Breast epithelium (tissue), 4 donors: Measurements from ENCODE around the gene TSSC4. TPM values are rescaled to one million over a fixed set of nuclear protein-coding genes. Genes with fewer than 3 reads are reported as not detected.
A peak's percentile ranks its signal among the peaks of the same experiment; 100 is the strongest.

Experiments
- DNase-seq, 2 donors: peaks; one replicate each; pipeline ENCODE4 v3.0.0-alpha.2; 2019; ENCODE audit warnings: low spot score in 2 of 2
- H3K27ac ChIP-seq, 2 donors: fragments of 200-600 bp; sonication (generic) in 1 of 2; one replicate each; pipeline ENCODE4 v1.5.1; 2016 to 2019; ENCODE audit warnings: mild to moderate bottlenecking in 1 of 2
- H3K27me3 ChIP-seq, 2 donors: fragments of 200-600 bp; sonication (generic) in 1 of 2; one replicate each; pipeline versions ENCODE4 v1.5.1 to v1.6.0; 2017 to 2019; ENCODE audit warnings: control low read depth in 1 of 2, mild to moderate bottlenecking in 1 of 2
- H3K36me3 ChIP-seq: fragments of 200-600 bp; one replicate; pipeline ENCODE4 v1.5.1; 2019
- H3K4me1 ChIP-seq, 2 donors: fragments of 200-600 bp; sonication (generic); one replicate each; pipeline ENCODE4 v1.5.1; 2016 to 2019; ENCODE audit warnings: control low read depth in 1 of 2
- H3K4me3 ChIP-seq, 3 donors: fragments of 200-600 bp; sonication (generic); 1 replicate in 2 of 3; 2 replicates in 1 of 3; pipeline ENCODE4 v1.5.1; 2016 to 2019; ENCODE audit warnings: mild to moderate bottlenecking in 3 of 3, moderate library complexity in 2 of 3
- H3K9me3 ChIP-seq, 2 donors: fragments of 200-600 bp; sonication (generic) in 1 of 2; one replicate each; pipeline ENCODE4 v1.5.1; 2016 to 2019; ENCODE audit warnings: control low read depth in 1 of 2
- POLR2A ChIP-seq: fragments of 450-650 bp; IDR thresholded peaks from one replicate; pipeline ENCODE4 v1.6.1; 2016; ENCODE audit warnings: antibody characterized with exemption, mild to moderate bottlenecking, moderate library complexity
- POLR2AphosphoS5 ChIP-seq, 3 donors: sonication (generic); formaldehyde crosslinking; IDR thresholded peaks; one replicate each; pipeline ENCODE4 v1.6.1; 2017; ENCODE audit warnings: antibody characterized with exemption in 3 of 3
- intact Hi-C: fragments of 100-400 bp; cut with DNase I; formaldehyde crosslinking; loops from one replicate; pipeline ENCODE4 v1.15.1; 2023; ENCODE audit warnings: low total_unique reads
- total RNA-seq, 3 donors: library from RNA; depleted of rRNA; stranded (reverse); fragments of >200 nt; gene quantifications; one replicate each; pipeline ENCODE4 v1.1.0, GENCODE V29; 2016
- TF ChIP-seq, protein P1 (sequence below), 3 donors: fragments of 450-650 bp; IDR thresholded peaks; one replicate each; pipeline ENCODE4 v1.5.1; 2016 to 2017; ENCODE audit warnings: antibody characterized with exemption in 3 of 3, mild to moderate bottlenecking in 3 of 3, moderate library complexity in 3 of 3

TSSC4 gene
- total RNA-seq, 3 donors from 2014 or later = 36.8 to 44.9 (median 37.2) TPM

DNA sequence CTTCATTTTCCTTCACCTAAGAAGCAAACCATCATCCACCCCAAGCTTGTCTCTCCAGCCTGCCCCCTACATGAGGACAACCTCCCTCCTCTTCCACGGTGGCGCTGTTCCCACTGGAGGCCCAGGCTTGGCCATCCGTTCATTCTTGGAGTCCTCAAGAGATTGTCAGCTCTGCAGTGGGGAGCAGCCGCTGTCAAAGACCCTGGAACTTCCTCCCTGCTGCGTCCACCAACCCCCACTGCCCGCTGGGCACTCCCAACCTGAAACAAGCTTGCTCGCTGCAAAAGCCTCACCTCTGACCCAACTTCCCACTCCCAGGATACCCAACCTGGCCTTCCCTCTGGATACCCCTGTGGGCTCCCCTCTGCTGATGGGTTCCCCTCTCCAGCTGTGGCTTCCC is 33.8 kb upstream of the TSSC4 start:
- Histone ChIP-seq H3K4me3 (peak overlapping the region in 1 of 3 donors; percentile 10), H3K27me3 (no peaks in the 10 kb centered on the region), H3K4me1 (no peaks in the 10 kb centered on the region), H3K9me3 (no peaks in the 10 kb centered on the region), H3K27ac (peak overlapping the region in 1 of 2 donors; percentile 19), H3K36me3 (no peaks in the 10 kb centered on the region)
- TF ChIP-seq POLR2A = no peak
- no peak for TF ChIP-seq POLR2AphosphoS5 (IDR thresholded peaks at IDR 0.05)
- TF ChIP-seq, protein P1, sequence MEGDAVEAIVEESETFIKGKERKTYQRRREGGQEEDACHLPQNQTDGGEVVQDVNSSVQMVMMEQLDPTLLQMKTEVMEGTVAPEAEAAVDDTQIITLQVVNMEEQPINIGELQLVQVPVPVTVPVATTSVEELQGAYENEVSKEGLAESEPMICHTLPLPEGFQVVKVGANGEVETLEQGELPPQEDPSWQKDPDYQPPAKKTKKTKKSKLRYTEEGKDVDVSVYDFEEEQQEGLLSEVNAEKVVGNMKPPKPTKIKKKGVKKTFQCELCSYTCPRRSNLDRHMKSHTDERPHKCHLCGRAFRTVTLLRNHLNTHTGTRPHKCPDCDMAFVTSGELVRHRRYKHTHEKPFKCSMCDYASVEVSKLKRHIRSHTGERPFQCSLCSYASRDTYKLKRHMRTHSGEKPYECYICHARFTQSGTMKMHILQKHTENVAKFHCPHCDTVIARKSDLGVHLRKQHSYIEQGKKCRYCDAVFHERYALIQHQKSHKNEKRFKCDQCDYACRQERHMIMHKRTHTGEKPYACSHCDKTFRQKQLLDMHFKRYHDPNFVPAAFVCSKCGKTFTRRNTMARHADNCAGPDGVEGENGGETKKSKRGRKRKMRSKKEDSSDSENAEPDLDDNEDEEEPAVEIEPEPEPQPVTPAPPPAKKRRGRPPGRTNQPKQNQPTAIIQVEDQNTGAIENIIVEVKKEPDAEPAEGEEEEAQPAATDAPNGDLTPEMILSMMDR (IDR thresholded peaks at IDR 0.05) = no peak
- no peak for DNase-seq
- intact Hi-C loops = no loop called here

DNA sequence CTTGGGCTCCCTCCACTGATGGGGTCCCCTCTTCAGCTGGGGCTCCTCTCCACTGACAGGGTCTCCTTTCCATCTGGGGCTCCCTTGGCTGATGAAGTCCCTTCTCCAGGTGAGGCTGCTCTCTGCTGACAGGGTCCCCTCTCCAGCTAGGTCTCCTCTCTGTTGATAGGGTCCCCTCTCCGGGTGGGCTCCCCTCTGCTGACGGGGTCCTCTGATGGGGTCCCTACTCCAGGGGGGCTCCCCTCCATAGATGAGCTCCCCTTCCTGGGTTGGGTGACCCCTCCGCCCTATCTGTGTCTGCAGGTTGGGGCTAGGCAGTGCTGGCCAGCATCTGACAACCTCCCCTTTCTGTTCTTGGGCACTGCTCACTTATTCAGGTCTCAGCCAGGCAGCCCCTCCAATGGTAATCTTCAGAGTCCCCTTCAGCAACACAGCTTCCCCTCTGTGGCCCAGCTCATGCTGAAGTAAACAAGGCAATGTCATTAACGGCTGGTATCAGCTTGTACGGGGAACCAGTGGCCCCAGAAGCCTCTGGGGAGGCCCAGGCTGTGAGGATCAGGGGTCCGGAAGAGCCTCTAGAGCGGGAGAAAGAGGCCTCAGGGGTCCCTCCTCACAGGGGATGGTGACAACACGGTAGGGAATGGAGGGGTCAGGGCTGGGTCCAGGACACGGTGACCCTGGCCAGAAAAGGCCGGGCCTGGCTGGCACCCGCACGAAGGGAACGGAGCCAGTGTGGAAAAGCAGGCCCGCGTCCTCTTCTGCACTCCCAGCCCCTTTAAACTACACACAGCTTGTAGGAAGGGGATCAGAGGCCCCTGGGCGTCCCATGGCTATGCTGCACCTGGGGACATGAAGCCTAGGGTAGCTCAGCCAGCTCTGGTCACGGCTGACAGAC is 33.0 kb upstream of the TSSC4 start:
- intact Hi-C loops = no loop called here
- TF ChIP-seq POLR2A (no peak), POLR2AphosphoS5 (IDR thresholded peaks at IDR 0.05) (no peak)
- TF ChIP-seq, protein P1 (IDR thresholded peaks at IDR 0.05) = no peak

DNA sequence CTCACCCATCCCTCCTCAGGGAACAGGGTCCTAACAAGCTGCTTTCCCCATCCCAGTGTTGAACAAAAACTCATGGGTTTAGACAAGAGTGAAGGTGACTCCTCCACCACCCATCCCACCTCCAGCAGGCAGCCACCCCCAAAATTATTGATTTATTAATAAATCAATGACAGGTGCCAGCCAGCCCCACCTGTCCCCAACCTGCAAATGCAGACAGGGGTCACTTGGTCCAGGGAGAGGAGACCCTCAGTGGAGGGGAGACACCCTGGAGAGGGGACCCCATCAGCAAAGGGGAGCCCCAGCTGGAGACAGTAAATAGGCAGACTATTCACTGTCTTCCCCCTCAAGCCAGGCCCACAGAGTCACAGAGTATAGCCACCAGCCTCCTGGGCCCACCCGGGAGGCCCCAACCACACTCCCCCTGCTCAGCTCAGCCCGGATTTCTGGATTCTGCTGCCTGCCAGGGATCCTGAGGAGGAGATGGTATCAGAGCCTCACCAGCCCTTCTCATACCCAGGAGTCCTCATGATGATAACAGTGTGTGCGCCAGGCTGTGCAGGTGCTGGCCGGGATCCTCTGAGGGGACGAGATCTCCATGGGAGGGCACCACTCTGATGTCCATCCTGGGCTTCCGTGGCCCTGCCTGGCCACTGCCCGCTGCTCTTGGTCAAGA is 32.2 kb upstream of the TSSC4 start:
- no peaks in the 10 kb centered on the region for H3K27me3 ChIP-seq
- TF ChIP-seq, protein P1 (IDR thresholded peaks at IDR 0.05) = no peak
- no peak for TF ChIP-seq POLR2A
- no peak for TF ChIP-seq POLR2AphosphoS5 (IDR thresholded peaks at IDR 0.05)
- H3K27ac ChIP-seq = no peak overlapping the region
- intact Hi-C loops = no loop called here
- no peaks in the 10 kb centered on the region for H3K4me1 ChIP-seq
- no peak for DNase-seq
- no peaks in the 10 kb centered on the region for H3K36me3 ChIP-seq
- no peak overlapping the region for H3K4me3 ChIP-seq
- no peaks in the 10 kb centered on the region for H3K9me3 ChIP-seq

More for the DNA sequence above, 33.0 kb upstream of the TSSC4 start:
- H3K4me3 ChIP-seq = no peak overlapping the region
- no peak for DNase-seq
- H3K9me3 ChIP-seq = no peaks in the 10 kb centered on the region
- no peaks in the 10 kb centered on the region for H3K4me1 ChIP-seq
- no peak overlapping the region for H3K27ac ChIP-seq
- no peaks in the 10 kb centered on the region for H3K36me3 ChIP-seq
- H3K27me3 ChIP-seq = no peaks in the 10 kb centered on the region

DNA sequence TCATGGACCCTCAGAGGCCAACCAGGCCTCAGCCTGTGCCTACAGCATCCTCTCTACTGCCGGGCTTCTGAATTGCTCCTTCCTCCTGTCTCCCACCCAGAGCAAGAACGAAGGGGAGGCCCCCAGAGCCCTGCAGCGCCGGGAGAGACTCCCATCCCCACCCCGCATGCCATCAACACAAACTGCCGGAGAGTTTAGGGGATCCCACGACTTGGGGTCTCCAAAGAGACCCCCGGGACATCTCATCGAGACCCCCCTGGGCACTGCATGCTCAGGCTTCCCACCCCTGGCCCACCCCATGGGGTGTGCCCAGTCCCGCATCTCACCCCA is 31.7 kb upstream of the TSSC4 start:
- H3K36me3 ChIP-seq = no peaks in the 10 kb centered on the region
- H3K9me3 ChIP-seq = no peaks in the 10 kb centered on the region
- intact Hi-C loops = no loop called here
- no peaks in the 10 kb centered on the region for H3K4me1 ChIP-seq
- no peak overlapping the region for H3K4me3 ChIP-seq
- H3K27me3 ChIP-seq = no peaks in the 10 kb centered on the region
- no peak for DNase-seq
- TF ChIP-seq, protein P1 (IDR thresholded peaks at IDR 0.05) = no peak
- no peak for TF ChIP-seq POLR2A
- TF ChIP-seq POLR2AphosphoS5 (IDR thresholded peaks at IDR 0.05) = no peak
- H3K27ac ChIP-seq = no peak overlapping the region

DNA sequence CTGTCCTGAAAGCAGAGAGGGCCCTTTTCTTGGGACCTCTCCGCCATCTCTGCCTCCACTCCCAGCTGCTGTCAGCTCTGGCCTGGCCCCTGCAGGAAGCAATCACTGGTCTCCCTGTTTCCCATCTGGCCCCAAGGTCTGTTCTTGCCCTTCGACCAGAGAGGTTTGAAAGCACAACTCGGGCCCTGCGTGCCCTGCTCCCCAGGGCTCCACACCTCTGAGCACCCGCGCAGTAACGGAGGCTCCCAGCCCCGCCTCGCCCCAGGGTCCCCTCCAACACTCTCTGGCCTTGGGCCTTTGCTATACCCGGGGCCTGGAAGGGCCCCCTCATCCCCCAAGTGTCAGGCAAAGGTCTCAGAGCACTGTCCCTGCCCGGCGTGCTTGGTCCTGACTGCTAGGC is 31.2 kb upstream of the TSSC4 start:
- H3K27me3 ChIP-seq = no peaks in the 10 kb centered on the region
- no peak overlapping the region for H3K4me3 ChIP-seq
- DNase-seq = no peak
- TF ChIP-seq, protein P1 (IDR thresholded peaks at IDR 0.05) = no peak
- TF ChIP-seq POLR2AphosphoS5 (IDR thresholded peaks at IDR 0.05) (no peak), POLR2A (no peak)
- intact Hi-C loops = no loop called here
- no peaks in the 10 kb centered on the region for H3K9me3 ChIP-seq
- H3K4me1 ChIP-seq = no peaks in the 10 kb centered on the region
- H3K36me3 ChIP-seq = no peaks in the 10 kb centered on the region
- H3K27ac ChIP-seq = no peak overlapping the region
